GM21528 (cell line): Measurements from ENCODE around the gene CRHR2.
"Not testable (repeated sequence)": the region's sequence is repeated elsewhere in the genome, so short reads cannot be mapped to it uniquely, and the experiment has no call there.

Experiments
- ATAC-seq: cut with Tn5 transposase; IDR thresholded peaks from one replicate; pipeline ENCODE4 v1.9.1; 2021; ENCODE audit warnings: mild to moderate bottlenecking, moderate library complexity; ENCODE audit not compliant: unreplicated experiment, low FRiP score

Gene CRHR2

DNA sequence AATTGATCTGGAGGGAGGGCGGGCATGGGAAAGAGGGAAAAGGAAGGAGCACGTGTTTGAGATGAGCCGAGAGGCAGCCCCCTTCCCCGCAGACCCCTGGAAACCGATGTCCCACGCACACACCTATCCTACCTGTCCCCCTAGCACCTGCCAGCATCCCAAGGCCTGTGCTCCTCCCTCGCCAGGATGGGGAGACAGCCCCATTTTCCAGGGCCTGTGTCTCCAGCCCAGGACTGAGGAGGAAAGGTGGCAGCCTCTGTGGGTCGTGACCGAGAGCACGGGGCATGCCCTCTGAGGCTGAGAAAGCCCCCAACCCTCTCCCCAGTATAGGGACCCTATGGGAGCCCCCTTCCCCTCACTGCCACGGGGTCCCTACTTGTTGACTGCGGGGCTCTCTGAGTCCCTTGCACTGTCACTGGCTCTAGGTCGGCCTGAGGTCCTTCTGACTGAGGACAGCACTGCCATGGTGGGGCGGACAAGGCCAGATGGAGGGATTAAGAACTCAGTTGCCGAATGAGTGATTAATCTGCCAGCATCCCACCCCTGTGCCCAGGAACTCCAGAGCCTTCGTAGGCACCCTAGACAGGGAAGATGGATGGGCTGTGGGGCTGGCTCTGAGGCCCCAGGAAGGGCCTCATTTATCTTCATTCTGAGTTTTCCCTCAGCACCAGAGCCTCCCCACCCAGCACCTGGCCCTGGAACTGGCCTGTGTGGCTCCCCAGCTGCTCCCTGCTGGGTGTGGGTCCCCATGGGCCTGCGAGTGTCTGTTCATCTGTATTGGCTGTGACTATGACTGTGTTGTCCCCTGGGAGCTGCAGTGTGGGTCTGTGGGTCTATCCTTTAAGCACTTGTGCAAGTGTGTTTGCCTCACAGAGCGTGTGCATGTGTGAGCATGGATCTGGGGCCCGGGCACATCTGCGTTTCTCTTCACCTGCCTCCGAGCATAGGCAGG, 26.0 kb downstream of the CRHR2 start:
- ATAC-seq: no peak

- no peak for ATAC-seq
Observed at GRCh38 chr7:30655096-30655970, 26.9 kb downstream of the CRHR2 start.

DNA sequence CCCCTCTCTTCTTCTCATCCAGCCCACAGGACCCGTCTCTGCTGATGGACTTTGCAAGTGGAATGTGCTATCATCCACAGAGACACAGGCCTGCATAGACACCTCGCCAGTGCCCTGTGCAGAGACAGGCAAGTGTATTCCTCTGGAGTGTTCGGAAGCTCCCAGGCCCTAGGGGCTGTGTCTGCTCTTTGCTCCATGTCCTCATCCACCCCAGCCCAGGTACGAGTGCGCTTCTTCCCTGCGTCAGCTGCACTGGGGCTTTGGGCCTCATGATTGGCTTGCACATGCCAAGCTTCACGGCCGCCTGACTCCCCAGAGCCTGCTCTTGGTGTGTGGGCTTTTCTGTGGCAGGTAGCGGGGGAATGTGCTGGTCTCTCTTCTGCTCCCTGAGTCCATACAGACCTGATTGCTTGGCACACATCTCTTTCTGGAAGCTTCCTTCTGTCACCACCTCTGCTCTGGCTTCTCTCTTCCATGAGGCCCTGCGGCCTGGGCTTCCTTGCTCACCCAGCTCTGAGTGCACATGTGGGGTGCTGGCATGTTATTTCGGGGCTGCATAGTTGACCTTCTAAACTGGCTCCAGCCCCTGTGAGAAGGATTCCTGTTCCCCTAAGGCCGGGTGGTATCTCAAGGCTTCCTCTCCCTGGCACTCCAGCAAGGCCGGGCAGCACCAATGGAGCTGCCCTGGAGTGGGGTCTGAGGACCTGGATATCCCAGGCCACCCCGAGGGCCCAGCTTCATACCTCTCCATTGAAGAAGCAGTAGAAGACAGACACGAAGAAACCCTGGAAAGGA, 27.8 kb downstream of the CRHR2 start:
- no peak for ATAC-seq

- ATAC-seq: no peak
Observed at GRCh38 chr7:30652698-30653641, 29.3 kb downstream of the CRHR2 start.

- ATAC-seq: no peak
Observed at GRCh38 chr7:30652132-30652531, 30.1 kb downstream of the CRHR2 start.

- ATAC-seq: no peak
Observed at GRCh38 chr7:30650421-30650808, 31.8 kb downstream of the CRHR2 start.

DNA sequence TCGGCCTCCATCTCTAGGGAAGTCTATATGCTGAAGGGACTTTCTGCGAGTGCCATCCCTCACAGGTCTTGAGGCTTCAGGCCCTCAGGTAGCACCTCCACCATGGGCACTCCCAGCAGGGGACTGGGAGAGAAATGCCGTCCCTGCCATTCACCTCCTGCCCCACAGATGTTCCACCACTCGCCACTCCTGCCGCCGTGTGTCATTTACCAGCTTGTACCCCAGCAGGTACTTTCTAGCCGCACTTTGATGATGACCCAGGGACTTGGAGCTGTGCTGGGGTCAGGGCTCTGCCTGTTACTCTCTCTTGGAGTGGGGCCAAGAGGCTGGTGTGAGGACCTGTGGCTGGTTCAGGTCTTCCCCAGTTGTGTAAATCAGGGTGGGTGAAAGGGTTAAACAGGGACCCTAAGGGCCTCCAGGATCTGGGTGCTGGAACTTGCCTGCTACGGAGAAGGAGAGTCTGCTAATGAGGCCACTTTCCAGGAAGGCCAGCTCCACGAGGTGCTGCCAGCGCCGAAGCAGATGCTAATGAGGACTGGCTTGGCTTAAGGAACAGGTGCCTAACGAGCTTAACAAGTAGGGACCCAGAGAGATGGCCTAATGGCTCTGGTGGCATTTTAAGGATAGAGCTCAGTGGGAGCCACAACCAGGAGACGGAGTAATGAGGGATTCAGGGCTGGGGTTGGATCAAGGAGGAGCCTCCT, 32.4 kb downstream of the CRHR2 start:
- no peak for ATAC-seq

DNA sequence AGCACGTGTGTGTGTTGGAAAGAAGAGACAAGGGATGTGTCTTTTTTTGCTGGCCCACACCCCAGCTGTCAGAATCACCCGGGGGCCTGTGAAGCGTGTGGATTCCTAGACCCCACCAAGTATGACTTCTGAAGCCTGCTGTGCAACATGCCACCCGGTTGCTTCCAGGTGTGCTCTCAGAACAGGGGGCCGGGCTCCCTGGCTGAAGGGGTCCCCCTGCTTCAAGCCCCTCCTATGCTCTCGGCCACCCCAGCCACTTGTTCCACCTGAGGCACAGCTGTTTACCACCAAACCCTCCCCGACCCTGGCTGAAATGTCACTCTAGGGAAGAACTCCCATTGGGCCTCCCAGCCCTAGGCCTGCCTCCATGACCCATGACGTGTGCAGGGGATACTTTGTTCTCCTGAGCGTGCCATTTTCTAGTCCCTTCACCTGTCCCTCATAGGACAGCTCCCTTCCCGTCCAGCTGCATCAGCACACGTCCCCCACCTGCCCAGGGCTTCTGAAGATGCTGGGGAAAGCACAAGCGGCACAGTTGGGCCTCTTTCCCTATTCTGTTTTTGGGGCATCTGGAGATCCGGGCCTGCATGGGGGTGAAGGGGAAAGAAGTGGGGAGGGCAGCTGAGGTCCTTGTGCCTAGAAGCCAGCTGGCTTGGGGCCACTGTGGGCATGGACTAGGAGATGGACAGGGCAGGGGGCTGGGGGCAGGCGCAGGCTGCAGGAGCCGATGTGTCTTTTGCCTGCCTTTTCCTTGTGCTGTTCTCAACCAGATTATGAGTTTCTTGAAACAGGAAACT, 33.3 kb downstream of the CRHR2 start:
- ATAC-seq: no peak

DNA sequence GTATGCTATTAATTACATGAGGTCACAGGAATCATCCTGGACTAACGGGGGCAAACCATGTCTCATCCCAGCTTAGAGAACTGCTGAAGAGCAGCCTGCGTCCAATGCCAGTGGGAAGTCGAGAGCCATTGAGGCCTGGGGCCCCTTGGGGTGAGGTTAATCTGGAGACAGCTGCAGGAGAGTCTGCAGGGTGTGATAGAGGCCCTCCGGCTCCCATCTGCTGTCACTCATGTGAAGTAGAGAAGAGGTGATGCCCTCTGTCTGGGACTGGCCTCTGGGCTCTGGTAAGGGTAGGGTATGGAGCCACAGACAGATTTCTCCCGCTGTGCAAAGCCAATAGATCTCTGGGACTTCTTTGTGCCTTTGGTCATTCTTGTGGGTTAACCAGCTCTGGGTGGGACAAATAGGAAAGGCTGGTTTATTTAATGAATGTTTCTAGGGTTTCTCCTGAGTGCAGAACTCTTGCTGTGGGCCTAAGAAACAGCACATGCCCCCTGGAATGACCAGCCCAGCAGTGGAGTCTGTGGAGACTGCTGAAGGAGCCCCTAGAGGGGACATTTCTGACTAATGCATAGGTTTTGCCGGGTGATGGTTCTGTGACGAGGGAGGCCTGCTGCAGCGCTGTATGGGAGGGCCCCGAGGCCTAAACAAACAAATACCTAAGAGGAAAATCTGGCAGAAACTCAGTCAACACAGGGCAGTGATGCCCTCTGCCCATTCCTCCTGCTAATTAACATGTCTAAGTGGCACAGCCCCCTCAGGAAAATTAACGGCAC, 34.5 kb downstream of the CRHR2 start:
- ATAC-seq: no peak

- no peak for ATAC-seq
Observed at GRCh38 chr7:30646154-30646553, 36.1 kb downstream of the CRHR2 start.

GRCh38 chr7:30645661-30646060, 36.6 kb downstream of the CRHR2 start:
- ATAC-seq: no peak

DNA sequence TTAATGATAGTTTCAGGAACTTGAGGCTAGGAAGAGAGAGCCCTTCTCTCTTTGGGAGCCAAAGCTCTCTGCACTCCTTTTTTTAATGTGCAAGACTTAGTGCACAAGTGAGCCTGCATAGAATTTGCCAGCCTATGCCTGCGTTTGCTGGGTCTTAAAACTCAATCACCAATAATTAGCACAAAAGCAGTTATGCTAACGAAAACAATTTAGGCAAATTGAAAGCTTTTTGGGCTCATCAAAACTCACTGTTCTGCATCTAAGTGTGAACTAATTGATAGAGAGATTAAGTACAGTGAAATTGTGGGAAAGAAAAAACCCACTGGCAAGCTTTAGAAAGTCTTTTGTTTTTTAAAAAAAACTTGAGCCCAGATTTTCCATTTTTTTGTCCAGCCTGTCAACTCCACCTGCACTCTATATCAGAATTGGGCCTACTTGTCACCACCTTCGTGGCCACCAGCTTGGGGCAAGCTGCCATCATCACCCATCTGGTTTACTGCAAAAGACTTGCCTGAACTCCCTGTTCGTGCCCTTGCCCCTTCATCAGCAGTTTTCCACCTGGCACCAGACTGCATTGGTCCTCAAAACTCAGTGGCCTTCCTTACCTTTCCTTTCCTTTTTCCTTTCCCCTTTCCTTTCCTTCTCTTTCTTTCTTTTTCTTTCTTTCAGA, 37.8 kb downstream of the CRHR2 start:
- ATAC-seq: no peak

GRCh38 chr7:30642789-30643188, 39.5 kb downstream of the CRHR2 start:
- ATAC-seq: no peak

DNA sequence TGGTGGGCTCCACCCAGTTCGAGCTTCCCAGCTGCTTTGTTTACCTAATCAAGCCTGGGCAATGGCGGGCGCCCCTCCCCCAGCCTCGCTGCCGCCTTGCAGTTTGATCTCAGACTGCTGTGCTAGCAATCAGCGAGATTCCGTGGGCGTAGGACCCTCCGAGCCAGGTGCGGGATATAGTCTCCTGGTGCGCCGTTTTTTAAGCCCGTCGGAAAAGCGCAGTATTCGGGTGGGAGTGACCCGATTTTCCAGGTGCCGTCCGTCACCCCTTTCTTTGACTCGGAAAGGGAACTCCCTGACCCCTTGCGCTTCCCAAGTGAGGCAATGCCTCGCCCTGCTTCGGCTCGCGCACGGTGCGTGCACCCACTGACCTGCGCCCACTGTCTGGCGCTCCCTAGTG, 39.9 kb downstream of the CRHR2 start:
- ATAC-seq: not testable (repeated sequence)

DNA sequence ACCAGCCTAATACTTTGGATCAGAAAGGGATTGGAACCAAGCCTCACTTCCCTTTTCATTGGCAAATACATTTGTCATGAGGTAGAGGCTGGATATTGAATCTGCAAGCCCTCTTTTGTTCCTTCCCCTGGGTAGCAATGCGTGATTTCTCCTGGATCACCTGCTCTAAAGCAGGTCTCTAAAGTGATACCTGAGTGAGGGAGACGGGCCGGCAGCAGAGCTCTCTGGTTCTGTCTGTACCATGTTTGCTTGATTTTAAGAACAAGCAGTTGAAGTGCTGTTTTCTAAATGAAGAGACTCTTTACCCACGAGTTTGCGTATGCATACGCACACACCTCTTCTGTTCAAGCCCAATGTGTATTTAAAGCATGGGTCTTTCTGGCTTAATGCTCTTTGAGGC, 46.5 kb downstream of the CRHR2 start:
- no peak for ATAC-seq

DNA sequence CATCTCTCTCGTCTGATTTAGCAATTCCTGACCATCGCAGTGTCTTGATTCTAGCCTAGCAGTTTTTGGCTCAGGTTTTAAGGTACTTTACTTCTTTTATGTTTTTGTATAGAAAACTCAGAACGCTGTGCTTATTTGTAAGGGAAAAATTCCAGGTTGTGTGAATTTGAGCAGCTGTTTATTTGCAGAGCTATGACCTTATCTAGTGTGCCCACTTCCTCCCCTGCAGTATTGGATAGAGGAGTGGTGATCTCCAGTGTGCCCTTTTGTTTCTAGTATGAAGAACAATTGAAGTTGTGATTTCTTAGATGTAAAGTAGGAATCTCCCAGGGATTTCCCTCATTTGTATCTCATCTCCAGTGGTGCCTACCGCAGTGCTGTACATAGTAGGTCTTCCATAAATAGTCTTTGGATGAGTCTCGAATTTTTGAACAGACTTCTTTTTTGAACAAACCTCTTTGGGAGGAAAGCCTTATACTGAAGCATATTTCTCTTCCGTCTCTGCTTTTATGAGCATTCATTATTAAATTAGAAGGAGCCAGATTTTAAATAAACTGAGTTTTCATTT, 47.5 kb downstream of the CRHR2 start:
- no peak for ATAC-seq
